ENCODE results near the gene STMN1.

STMN1 gene

DNA sequence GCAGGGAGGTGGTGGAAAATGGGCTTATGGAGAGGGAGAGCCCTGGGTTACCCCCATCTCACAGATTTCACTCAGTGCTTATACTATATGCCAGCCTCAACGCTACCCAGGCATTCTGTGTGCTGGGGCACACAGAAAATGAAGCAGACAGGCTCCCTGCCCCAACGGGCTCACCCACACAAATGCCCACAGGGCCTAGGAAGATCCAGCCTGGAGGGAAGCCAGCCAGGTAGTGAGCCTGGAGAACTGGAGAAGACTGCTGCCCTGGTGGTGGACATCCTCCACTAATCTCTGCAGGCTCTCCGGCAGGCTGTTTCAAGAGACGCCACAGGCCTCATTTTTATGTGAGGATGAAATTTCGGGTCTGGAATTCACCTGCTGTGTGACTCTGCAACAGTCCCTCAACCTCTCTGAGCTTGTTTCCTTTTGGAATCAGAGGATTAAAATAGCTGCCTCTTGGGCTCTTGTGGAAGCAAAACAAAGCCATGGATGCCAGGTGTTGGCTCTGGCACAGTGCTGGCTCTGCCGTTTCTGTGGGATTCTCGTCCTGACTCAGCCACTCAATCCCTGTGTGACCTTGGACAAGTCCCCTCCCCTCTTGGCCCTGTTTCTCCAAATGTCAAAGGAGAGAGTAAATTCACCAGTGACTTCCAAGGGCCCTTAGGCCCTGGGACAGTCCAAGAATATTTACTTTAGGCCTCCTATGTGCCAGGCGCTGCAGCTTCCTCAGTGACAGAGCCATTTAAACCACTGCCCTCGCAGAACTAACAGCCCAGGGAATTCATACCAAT lies 34.3 kb downstream of the STMN1 start:
- Histone ChIP-seq H3K27me3 (replicated peaks; ENCODE audit: control insufficient read depth, insufficient read depth, low read length, poor library complexity, severe bottlenecking) (no peaks in the 10 kb centered on the region), H3K9me3 (ENCODE audit: control insufficient read depth, low read length) (no peaks in the 10 kb centered on the region), H3K4me1 (ENCODE audit: control insufficient read depth, insufficient read depth, low read length, poor library complexity, severe bottlenecking) (peaks cover 10% of the 10 kb centered on the region), H3K27ac (ENCODE audit: insufficient read depth, low read length, poor library complexity, severe bottlenecking) (no peak overlapping the region), H3K36me3 (ENCODE audit: control insufficient read depth, insufficient read depth, low read length) (no peaks in the 10 kb centered on the region), H3K4me3 (ENCODE audit: insufficient read depth, low read depth, low read length, poor library complexity, severe bottlenecking) (no peak overlapping the region)
- no peak for DNase-seq

DNA sequence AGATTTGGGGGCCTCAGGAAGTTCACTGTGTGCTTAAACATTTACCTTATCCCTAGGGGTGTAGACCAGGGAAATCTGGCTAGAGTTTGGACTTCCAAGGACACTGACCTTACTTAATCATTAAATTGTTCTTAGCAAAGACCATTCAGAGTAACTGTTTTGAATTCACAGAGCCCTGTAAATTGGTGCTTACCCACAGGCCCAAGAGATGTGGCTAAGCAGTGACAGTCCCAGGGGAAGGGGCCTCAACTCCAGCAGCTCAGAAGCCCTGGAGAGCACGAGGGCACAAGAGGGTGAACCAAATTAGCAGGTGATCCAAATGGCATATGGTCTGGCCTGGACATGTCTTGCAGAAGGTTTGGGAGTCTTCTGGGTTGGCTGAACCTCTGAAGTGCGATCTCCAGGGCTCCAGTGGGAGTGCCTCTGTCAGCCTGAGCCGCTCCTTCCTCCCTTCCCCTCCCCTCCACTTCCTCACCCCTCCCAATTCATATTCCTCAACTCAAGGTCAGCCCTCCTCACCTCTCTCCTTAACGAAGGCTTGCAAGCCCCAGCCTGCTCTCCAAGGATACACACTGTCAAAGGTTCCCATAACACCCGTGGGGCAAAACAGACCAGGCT lies 35.0 kb downstream of the STMN1 start:
- H3K9me3 ChIP-seq (ENCODE audit: control insufficient read depth, low read length) = no peaks in the 10 kb centered on the region
- H3K4me3 ChIP-seq (ENCODE audit: insufficient read depth, low read depth, low read length, poor library complexity, severe bottlenecking) = no peak overlapping the region
- no peak overlapping the region for H3K27ac ChIP-seq (ENCODE audit: insufficient read depth, low read length, poor library complexity, severe bottlenecking)
- no peaks in the 10 kb centered on the region for H3K27me3 ChIP-seq (replicated peaks; ENCODE audit: control insufficient read depth, insufficient read depth, low read length, poor library complexity, severe bottlenecking)
- DNase-seq = no peak
- H3K4me1 ChIP-seq (ENCODE audit: control insufficient read depth, insufficient read depth, low read length, poor library complexity, severe bottlenecking) = peaks cover 10% of the 10 kb centered on the region
- no peaks in the 10 kb centered on the region for H3K36me3 ChIP-seq (ENCODE audit: control insufficient read depth, insufficient read depth, low read length)

DNA sequence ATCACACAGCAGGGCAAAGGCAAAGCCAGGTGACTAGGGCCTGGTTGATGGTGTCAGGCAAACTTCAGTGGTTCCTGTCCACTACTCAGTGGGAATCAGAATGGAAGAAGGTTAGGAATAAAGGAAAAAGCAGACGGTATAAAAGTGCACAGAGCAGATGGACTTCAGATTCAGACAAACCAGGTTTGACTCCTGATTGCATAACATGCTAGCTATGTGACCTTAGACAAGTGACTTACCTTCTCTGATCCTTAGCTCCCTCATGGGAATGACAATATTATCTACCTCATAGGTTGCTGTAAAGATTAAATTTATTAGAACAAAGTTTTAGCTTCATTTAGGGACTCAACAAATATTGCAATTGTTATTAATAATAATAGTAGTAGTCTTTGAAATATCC lies 35.6 kb downstream of the STMN1 start:
- no peaks in the 10 kb centered on the region for H3K36me3 ChIP-seq (ENCODE audit: control insufficient read depth, insufficient read depth, low read length)
- H3K4me3 ChIP-seq (ENCODE audit: insufficient read depth, low read depth, low read length, poor library complexity, severe bottlenecking) = no peak overlapping the region
- no peaks in the 10 kb centered on the region for H3K27me3 ChIP-seq (replicated peaks; ENCODE audit: control insufficient read depth, insufficient read depth, low read length, poor library complexity, severe bottlenecking)
- no peaks in the 10 kb centered on the region for H3K9me3 ChIP-seq (ENCODE audit: control insufficient read depth, low read length)
- H3K4me1 ChIP-seq (ENCODE audit: control insufficient read depth, insufficient read depth, low read length, poor library complexity, severe bottlenecking) = peaks cover 10% of the 10 kb centered on the region
- DNase-seq = no peak
- no peak overlapping the region for H3K27ac ChIP-seq (ENCODE audit: insufficient read depth, low read length, poor library complexity, severe bottlenecking)

DNA sequence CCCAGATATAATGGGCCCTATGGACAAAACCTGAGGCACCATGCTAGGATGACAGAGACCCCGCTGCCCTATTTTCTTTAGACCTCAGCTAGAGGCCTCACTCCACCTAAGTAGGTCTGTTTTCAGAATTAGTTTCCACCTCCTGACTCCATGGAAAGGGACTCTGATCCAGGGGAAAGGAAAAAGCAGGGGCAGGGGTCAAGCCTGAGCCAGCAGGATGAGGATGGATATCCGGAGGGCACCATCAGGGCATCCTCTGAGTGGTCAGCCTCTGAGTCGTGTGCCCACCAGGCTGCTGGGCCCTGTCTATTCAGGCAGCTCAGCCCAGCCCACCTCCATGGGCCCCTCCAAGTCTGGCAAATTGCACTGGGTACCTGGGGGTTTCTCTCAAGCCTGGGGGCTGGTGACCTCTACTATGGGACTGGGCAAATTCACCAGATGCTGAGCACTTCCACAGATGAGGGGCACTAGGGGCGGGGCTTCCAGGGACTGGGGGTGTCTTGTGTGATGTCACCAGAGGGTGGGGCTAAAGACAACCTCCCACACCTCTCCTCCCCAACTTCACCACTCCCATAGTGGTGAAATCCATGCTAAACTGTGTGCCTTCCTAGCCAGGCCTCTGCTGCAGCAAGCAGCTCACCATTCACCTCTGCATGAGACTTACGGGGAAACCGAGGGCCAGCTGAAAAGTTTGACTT lies 36.2 kb downstream of the STMN1 start:
- no peaks in the 10 kb centered on the region for H3K27me3 ChIP-seq (replicated peaks; ENCODE audit: control insufficient read depth, insufficient read depth, low read length, poor library complexity, severe bottlenecking)
- H3K9me3 ChIP-seq (ENCODE audit: control insufficient read depth, low read length) = no peaks in the 10 kb centered on the region
- no peaks in the 10 kb centered on the region for H3K36me3 ChIP-seq (ENCODE audit: control insufficient read depth, insufficient read depth, low read length)
- DNase-seq = no peak
- peaks cover 9% of the 10 kb centered on the region for H3K4me1 ChIP-seq (ENCODE audit: control insufficient read depth, insufficient read depth, low read length, poor library complexity, severe bottlenecking)
- no peak overlapping the region for H3K27ac ChIP-seq (ENCODE audit: insufficient read depth, low read length, poor library complexity, severe bottlenecking)
- H3K4me3 ChIP-seq (ENCODE audit: insufficient read depth, low read depth, low read length, poor library complexity, severe bottlenecking) = no peak overlapping the region

DNA sequence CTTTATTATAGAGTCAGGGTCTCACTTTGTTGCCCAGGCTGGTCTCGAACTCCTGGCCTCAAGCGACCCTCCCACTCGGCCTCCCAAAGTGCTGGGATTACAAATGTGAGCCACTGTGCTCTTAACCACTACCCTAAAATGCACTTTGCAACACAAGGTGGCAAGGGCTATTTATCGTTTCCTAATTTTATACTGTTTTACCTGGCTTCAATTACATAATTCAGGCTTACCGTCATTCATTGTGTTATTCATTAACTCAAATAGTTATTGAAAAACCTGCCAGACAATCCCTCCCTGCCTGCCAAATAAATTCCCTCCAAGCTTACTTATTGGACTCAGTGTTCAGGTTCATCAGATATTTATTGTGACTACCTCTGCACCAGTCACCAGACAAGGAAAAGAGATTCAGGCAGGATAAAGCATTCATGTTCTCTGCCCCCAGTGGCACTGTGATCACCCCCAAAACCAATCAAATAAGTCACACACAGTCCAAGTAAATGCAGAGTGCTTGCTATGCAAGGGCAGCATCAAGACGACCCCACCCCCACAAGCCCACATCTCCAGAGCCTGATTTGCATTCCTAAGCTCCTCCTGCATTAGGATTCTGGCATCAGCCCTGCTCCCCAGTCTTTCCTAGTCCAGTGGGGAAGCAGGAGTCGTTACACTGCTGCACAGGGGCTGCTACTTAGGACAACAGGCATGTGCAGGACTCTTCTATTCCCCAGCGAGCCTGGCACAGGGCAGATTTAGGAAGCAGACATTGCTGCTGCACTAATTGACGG lies 38.8 kb downstream of the STMN1 start:
- H3K4me1 ChIP-seq (ENCODE audit: control insufficient read depth, insufficient read depth, low read length, poor library complexity, severe bottlenecking) = no peaks in the 10 kb centered on the region
- DNase-seq = no peak
- H3K27me3 ChIP-seq (replicated peaks; ENCODE audit: control insufficient read depth, insufficient read depth, low read length, poor library complexity, severe bottlenecking) = no peaks in the 10 kb centered on the region
- H3K27ac ChIP-seq (ENCODE audit: insufficient read depth, low read length, poor library complexity, severe bottlenecking) = no peak overlapping the region
- H3K36me3 ChIP-seq (ENCODE audit: control insufficient read depth, insufficient read depth, low read length) = no peaks in the 10 kb centered on the region
- no peak overlapping the region for H3K4me3 ChIP-seq (ENCODE audit: insufficient read depth, low read depth, low read length, poor library complexity, severe bottlenecking)
- no peaks in the 10 kb centered on the region for H3K9me3 ChIP-seq (ENCODE audit: control insufficient read depth, low read length)

DNA sequence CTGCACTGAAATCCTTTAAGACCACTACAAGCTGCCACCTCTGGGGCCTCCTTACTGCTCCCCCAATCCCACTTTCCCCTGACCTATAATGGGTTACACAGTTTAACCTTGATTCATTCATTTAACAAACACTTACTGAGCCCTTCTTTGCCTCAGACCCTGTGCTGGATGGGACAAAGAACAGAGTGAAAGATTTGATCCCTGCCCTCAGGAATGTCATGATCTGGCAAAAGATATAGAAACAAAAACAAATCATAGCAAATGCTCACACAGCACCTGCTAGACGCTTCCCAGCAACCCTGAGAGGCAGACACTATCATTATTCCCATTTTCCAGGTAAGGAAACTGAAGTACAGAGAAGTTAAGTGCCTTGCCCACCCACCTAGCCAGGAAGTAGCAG lies 39.9 kb downstream of the STMN1 start:
- Histone ChIP-seq H3K36me3 (ENCODE audit: control insufficient read depth, insufficient read depth, low read length) (no peaks in the 10 kb centered on the region), H3K27me3 (replicated peaks; ENCODE audit: control insufficient read depth, insufficient read depth, low read length, poor library complexity, severe bottlenecking) (no peaks in the 10 kb centered on the region), H3K4me3 (ENCODE audit: insufficient read depth, low read depth, low read length, poor library complexity, severe bottlenecking) (no peak overlapping the region), H3K9me3 (ENCODE audit: control insufficient read depth, low read length) (no peaks in the 10 kb centered on the region), H3K4me1 (ENCODE audit: control insufficient read depth, insufficient read depth, low read length, poor library complexity, severe bottlenecking) (no peaks in the 10 kb centered on the region), H3K27ac (ENCODE audit: insufficient read depth, low read length, poor library complexity, severe bottlenecking) (no peak overlapping the region)
- no peak for DNase-seq

DNA sequence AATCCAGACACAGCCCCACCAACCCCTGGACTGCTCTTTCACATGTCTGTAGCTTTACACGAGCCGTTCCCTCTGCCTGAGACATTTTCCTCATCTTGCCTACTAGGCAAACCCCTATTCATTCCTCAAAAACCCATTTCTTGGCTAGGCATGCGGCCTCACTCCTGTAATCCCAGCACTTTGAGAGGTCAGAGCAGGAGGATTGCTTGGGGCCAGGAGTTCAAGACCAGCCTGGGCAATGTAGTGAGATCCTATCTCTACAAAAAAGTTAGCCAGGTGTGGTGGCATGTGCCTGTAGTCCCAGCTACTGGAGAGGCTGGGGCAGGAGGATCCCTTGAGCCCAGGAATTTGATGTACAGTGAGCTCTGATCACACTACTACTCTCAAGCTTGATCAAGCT lies 41.8 kb downstream of the STMN1 start:
- Histone ChIP-seq H3K27ac (ENCODE audit: insufficient read depth, low read length, poor library complexity, severe bottlenecking) (no peak overlapping the region), H3K4me1 (ENCODE audit: control insufficient read depth, insufficient read depth, low read length, poor library complexity, severe bottlenecking) (no peaks in the 10 kb centered on the region), H3K4me3 (ENCODE audit: insufficient read depth, low read depth, low read length, poor library complexity, severe bottlenecking) (no peak overlapping the region), H3K27me3 (replicated peaks; ENCODE audit: control insufficient read depth, insufficient read depth, low read length, poor library complexity, severe bottlenecking) (no peaks in the 10 kb centered on the region), H3K9me3 (ENCODE audit: control insufficient read depth, low read length) (no peaks in the 10 kb centered on the region), H3K36me3 (ENCODE audit: control insufficient read depth, insufficient read depth, low read length) (no peaks in the 10 kb centered on the region)
- no peak for DNase-seq

DNA sequence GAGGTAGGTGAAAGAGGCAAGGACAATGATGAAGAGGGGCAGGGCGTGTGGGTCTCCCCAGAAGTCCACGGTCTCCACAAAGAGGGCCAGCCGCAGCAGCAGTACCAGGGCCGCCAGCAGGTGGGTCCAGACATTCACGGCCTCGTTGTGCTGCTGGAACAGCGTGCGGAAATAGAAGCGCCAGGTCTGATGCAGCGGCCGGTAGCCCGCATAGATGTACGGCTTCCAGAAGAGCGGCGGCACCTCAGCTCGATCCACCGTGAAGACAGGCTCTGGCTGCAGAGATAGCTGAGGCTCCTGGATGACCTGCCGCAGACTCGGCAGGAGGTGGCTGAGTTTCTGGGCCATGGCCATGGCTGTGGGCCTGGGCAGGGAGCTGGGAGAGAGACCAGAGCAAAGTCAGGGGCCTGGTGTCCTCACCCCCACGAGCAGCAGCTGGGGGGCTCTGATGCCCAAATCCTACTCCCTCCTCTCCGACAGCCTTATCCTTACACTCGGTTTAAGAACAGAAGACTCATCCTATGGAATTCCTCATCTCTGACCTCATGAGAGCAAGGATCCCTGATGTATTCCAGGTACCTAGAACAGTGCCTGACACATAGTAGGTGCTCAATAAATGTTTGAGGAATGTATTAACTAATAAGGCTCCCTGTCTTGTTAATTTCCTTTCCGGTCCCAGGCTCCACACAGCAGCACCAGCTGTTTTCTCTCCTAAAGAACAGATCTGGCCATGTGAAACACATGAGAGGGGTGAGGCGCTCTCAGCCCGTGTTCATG lies 42.5 kb downstream of the STMN1 start:
- Histone ChIP-seq H3K36me3 (ENCODE audit: control insufficient read depth, insufficient read depth, low read length) (no peaks in the 10 kb centered on the region), H3K27ac (ENCODE audit: insufficient read depth, low read length, poor library complexity, severe bottlenecking) (no peak overlapping the region), H3K9me3 (ENCODE audit: control insufficient read depth, low read length) (no peaks in the 10 kb centered on the region), H3K4me1 (ENCODE audit: control insufficient read depth, insufficient read depth, low read length, poor library complexity, severe bottlenecking) (peaks cover 5% of the 10 kb centered on the region), H3K27me3 (replicated peaks; ENCODE audit: control insufficient read depth, insufficient read depth, low read length, poor library complexity, severe bottlenecking) (no peaks in the 10 kb centered on the region), H3K4me3 (ENCODE audit: insufficient read depth, low read depth, low read length, poor library complexity, severe bottlenecking) (no peak overlapping the region)
- no peak for DNase-seq

DNA sequence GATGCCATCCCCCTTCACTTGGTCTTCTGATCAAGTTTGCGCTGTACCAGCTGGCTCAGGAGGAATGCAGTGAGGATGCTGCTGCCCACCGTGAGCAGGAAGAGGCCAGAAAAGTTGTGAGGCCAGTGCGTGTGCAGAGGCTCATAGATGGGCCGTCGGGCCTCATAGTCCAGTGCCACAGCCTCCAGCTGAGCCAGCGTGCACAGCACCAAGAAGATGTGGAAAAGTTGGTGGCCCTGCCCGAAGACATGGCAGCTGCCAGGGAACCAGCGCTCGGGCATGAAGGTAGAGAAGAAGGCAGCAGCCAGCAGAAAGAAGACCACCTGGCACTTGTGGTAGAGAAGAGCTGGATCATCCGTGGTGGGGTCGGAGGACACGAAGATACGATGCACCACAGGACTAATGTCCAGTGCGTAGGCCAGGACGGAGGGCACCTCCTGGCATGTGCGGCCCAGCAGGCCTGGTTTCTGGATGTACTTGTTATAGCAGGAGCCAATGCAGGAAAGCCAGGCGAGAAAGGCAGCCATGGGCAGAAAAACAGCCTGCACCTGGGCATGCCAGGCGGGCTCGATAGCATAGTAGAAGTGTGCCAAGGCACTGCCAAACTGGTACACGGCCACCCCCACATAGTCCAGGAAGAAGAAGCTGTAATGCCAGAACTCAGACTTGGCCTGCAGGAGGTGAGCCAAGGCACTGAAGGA lies 43.3 kb downstream of the STMN1 start:
- H3K4me1 ChIP-seq (ENCODE audit: control insufficient read depth, insufficient read depth, low read length, poor library complexity, severe bottlenecking) = peaks cover 7% of the 10 kb centered on the region
- H3K9me3 ChIP-seq (ENCODE audit: control insufficient read depth, low read length) = no peaks in the 10 kb centered on the region
- no peak for DNase-seq
- H3K27ac ChIP-seq (ENCODE audit: insufficient read depth, low read length, poor library complexity, severe bottlenecking) = no peak overlapping the region
- H3K4me3 ChIP-seq (ENCODE audit: insufficient read depth, low read depth, low read length, poor library complexity, severe bottlenecking) = no peak overlapping the region
- H3K36me3 ChIP-seq (ENCODE audit: control insufficient read depth, insufficient read depth, low read length) = no peaks in the 10 kb centered on the region
- H3K27me3 ChIP-seq (replicated peaks; ENCODE audit: control insufficient read depth, insufficient read depth, low read length, poor library complexity, severe bottlenecking) = no peaks in the 10 kb centered on the region

All from effector memory CD4-positive, alpha-beta T cell (primary cell).